ENCODE data around the gene PCSK5. TPM values are rescaled to one million over a fixed set of nuclear protein-coding genes. Genes with fewer than 3 reads are reported as not detected.

Gene PCSK5
- total RNA-seq, 1 donor from 2014 or later = 8.9 TPM

DNA sequence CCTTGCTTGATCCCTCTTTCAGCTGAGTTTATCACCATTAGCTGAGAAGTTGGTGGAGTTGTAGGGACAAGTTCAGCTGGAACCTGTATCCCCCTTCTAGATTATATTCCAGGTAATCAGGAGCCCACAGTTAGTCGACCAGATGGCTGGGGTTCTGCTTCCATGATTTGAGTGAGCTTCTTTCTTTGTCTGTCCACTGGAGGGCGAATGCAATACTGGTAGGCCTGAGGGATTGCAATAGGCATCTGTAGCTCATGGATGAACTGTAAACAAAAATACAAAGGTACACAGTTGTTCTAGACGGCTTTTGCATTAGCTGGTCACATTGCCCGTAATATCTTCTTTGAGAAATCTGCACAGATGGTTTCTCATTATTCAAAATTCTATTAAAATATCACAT lies 88.9 kb downstream of the PCSK5 start:
- H3K4me3 Mint-ChIP-seq (ENCODE audit: unreplicated experiment) = no peak overlapping the region
- no peak overlapping the region for H3K27ac Mint-ChIP-seq (ENCODE audit: unreplicated experiment)
- no peaks in the 10 kb centered on the region for H3K27me3 Mint-ChIP-seq (ENCODE audit: low read depth)
- H3K4me1 Mint-ChIP-seq (ENCODE audit: low read depth) = peaks cover 22% of the 10 kb centered on the region
- H3K9me3 Mint-ChIP-seq (ENCODE audit: low read depth) = no peaks in the 10 kb centered on the region
- H3K36me3 Mint-ChIP-seq (ENCODE audit: low read depth) = no peaks in the 10 kb centered on the region
- TF ChIP-seq CTCF (IDR thresholded peaks at IDR 0.05) = peak; percentile 52
- no peak for DNase-seq (ENCODE audit: low spot score)

GRCh38 chr9:75983319-75984045 lies 93.0 kb downstream of the PCSK5 start:
- Mint-ChIP-seq H3K27me3 (ENCODE audit: low read depth) (no peaks in the 10 kb centered on the region), H3K27ac (ENCODE audit: unreplicated experiment) (no peak overlapping the region), H3K36me3 (ENCODE audit: low read depth) (peaks cover 1% of the 10 kb centered on the region), H3K4me1 (ENCODE audit: low read depth) (no peaks in the 10 kb centered on the region), H3K9me3 (ENCODE audit: low read depth) (no peaks in the 10 kb centered on the region), H3K4me3 (ENCODE audit: unreplicated experiment) (no peak overlapping the region)
- no peak for DNase-seq (ENCODE audit: low spot score)
- no peak for TF ChIP-seq CTCF (IDR thresholded peaks at IDR 0.05)

DNA sequence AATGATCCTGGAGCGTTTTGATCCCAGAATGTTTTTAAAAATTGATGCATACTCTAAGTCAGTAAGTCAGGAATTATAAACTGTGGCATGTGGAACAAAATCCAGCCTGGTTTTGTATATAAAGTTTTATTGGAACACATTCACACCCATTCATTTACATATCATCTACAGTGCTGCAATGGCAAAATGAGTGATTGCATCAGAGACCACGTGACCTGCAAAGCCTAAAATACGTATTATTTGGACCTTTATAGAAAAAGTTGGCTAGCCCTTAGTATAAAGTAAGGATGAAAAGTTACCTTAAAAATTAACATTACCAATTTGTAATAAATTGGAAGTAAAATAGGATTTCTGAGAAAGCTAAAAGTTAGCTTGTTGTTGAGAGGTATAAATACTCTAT lies 95.0 kb downstream of the PCSK5 start:
- no peak for DNase-seq (ENCODE audit: low spot score)
- Mint-ChIP-seq H3K27ac (ENCODE audit: unreplicated experiment) (no peak overlapping the region), H3K27me3 (ENCODE audit: low read depth) (no peaks in the 10 kb centered on the region), H3K36me3 (ENCODE audit: low read depth) (peaks cover 3% of the 10 kb centered on the region), H3K4me3 (ENCODE audit: unreplicated experiment) (no peak overlapping the region), H3K4me1 (ENCODE audit: low read depth) (no peaks in the 10 kb centered on the region), H3K9me3 (ENCODE audit: low read depth) (no peaks in the 10 kb centered on the region)
- TF ChIP-seq CTCF (IDR thresholded peaks at IDR 0.05) = no peak

DNA sequence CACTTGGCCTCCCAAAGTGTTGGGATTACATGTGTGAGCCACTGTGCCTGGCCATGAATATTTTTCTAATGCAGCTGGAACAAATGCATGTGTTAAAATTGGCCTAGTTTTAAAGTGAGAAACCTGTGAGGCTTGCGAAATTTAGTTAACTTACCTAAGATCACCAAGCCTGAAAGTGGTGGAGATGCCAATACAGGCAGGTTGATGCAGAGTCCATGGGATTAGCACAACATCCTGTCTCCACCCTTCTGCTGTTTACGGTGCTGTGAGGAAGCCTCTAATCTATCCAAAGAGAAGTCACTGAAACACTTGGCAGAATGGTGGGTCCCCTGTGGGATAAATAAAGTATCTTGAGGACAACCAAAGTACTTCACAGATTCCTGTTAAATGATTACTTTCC lies 98.2 kb downstream of the PCSK5 start:
- no peak for DNase-seq (ENCODE audit: low spot score)
- H3K27me3 Mint-ChIP-seq (ENCODE audit: low read depth) = no peaks in the 10 kb centered on the region
- no peak for TF ChIP-seq CTCF (IDR thresholded peaks at IDR 0.05)
- H3K4me1 Mint-ChIP-seq (ENCODE audit: low read depth) = peaks cover 8% of the 10 kb centered on the region
- no peak overlapping the region for H3K4me3 Mint-ChIP-seq (ENCODE audit: unreplicated experiment)
- peaks cover 3% of the 10 kb centered on the region for H3K36me3 Mint-ChIP-seq (ENCODE audit: low read depth)
- H3K27ac Mint-ChIP-seq (ENCODE audit: unreplicated experiment) = no peak overlapping the region
- H3K9me3 Mint-ChIP-seq (ENCODE audit: low read depth) = peaks cover 3% of the 10 kb centered on the region

DNA sequence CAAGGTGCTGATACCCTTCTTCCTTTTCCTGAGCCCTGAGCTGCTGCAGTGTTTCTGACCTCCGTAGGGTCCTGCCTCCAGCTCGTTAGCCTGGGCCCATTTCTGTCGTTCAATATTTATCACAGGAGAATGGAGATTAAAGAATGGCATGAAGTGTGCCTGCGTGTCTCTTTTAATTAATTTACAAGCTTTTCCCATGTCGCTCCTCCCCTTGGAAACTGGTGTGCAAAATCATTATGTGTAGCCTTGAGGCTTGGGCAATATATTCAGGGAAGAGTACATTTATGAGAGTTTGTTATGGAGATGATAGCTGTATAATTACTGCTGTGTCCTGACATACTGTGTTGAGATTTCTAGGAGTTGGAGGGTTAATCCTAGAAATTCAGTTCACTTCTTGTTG lies 99.7 kb downstream of the PCSK5 start:
- peaks cover 20% of the 10 kb centered on the region for H3K4me1 Mint-ChIP-seq (ENCODE audit: low read depth)
- H3K27me3 Mint-ChIP-seq (ENCODE audit: low read depth) = no peaks in the 10 kb centered on the region
- no peak overlapping the region for H3K27ac Mint-ChIP-seq (ENCODE audit: unreplicated experiment)
- no peak for TF ChIP-seq CTCF (IDR thresholded peaks at IDR 0.05)
- DNase-seq (ENCODE audit: low spot score) = no peak
- H3K36me3 Mint-ChIP-seq (ENCODE audit: low read depth) = peaks cover 7% of the 10 kb centered on the region
- peaks cover 6% of the 10 kb centered on the region for H3K9me3 Mint-ChIP-seq (ENCODE audit: low read depth)
- H3K4me3 Mint-ChIP-seq (ENCODE audit: unreplicated experiment) = no peak overlapping the region
